NT2/D1 (cell line): ENCODE results near the gene HORMAD2.

ENCODE experiments used
- SUZ12 ChIP-seq: IDR thresholded peaks from 2 replicates; pipeline ENCODE4 v1.6.1; 2011; ENCODE audit not compliant: insufficient read length, insufficient read depth; ENCODE audit errors: extremely low read depth
- YY1 ChIP-seq: IDR thresholded peaks from 2 replicates; pipeline ENCODE4 v1.6.1; 2011; ENCODE audit not compliant: insufficient read length, insufficient read depth
- ZNF274 ChIP-seq: IDR thresholded peaks from 2 replicates; pipeline ENCODE4 v1.6.1; 2011; ENCODE audit warnings: mild to moderate bottlenecking, low read depth, low read length

DNA sequence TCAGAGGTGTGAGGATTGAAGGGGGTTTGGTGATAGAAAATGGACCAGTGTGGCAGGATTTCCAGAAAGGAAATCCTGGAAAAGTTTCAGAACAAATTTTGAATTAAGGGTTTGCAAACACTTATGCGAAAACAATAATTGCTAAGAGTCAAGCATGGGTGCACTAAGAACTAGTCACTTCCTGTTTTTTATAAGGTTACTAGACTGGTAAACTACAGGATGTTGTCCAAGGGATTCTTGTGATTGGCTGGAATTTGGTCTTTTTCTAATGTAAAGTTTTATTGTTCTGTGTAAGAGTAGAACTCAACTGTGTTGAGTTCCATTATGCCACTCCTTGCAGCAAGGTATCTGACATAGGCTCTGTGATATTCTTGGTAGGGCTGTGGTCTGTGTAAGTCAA, 112.2 kb downstream of the HORMAD2 start:
- TF ChIP-seq YY1 = no peak
- TF ChIP-seq SUZ12 = no peak
- no peak for TF ChIP-seq ZNF274
